HCT116 (cell line): ENCODE results near the gene UMODL1. TPM values are rescaled to one million over a fixed set of nuclear protein-coding genes. Genes with fewer than 3 reads are reported as not detected.

ENCODE experiments used
- ATAC-seq: fragments of 200-7000 bp; cut with Tn5 transposase; 2 replicates; pipeline ENCODE4 v1.9.1; 2020; ENCODE audit warnings: mild to moderate bottlenecking, moderate library complexity
- BruUV-seq: library from RNA; stranded (reverse); fragments of 400-500 nt; replicated peaks from 2 replicates; lab custom pipeline; 2021; lab: Mats Ljungman, UMichigan
- CTCF ChIA-PET: fragments of 300-600 bp; sonication (Branson Sonifier 250); formaldehyde crosslinking; loops from one replicate; lab custom pipeline; 2021; ENCODE audit warnings: antibody characterized with exemption; lab: Charles Lee
- POLR2A ChIA-PET: fragments of 300-600, 350-600 bp; sonication (Branson Sonifier 250); formaldehyde crosslinking; loops from one replicate; lab custom pipeline; 2021; ENCODE audit warnings: antibody characterized with exemption; lab: Charles Lee
- RAD21 ChIA-PET, 2 experiments: fragments of 300-600 bp; sonication (Branson Sonifier 250); formaldehyde crosslinking; loops; one replicate each; lab custom pipeline; 2023; ENCODE audit warnings: low total read pairs in 2 of 2; ENCODE audit not compliant: uncharacterized antibody in 2 of 2, unreplicated experiment in 2 of 2, low non-redundant PET in 1 of 2; lab: Charles Lee
- DNase-seq: peaks from one replicate; pipeline ENCODE4 v3.0.0-alpha.2; 2010; ENCODE audit warnings: low read depth, low spot score
- H2AFZ ChIP-seq: fragments of 200-600 bp; shearing (Covaris generic), sonication (generic); 2 replicates; pipeline ENCODE4 v1.6.1; 2017; ENCODE audit warnings: low read depth, mixed run types, mixed read lengths, antibody characterized with exemption, low read length; ENCODE audit not compliant: poor library complexity, severe bottlenecking
- H3K27ac ChIP-seq: 2 replicates; pipeline ENCODE4 v1.5.1; 2012; ENCODE audit warnings: low read depth, low read length
- H3K27me3 ChIP-seq: fragments of 200-600 bp; sonication (generic); 2 replicates; pipeline ENCODE4 v1.6.1; 2016; ENCODE audit warnings: mixed run types, low read length, mixed read lengths; ENCODE audit not compliant: insufficient read depth
- H3K36me3 ChIP-seq, 2 experiments: fragments of 200-500 bp in 1 of 2; fragments of 200-600 bp in 1 of 2; sonication (Bioruptor generic) in 1 of 2; sonication (generic) in 1 of 2; 2 replicates each; pipeline versions ENCODE4 v1.5.1 to v1.6.1; 2014 to 2016; ENCODE audit warnings: low read length in 2 of 2, inconsistent platforms in 1 of 2, mixed read lengths in 1 of 2, mixed run types in 1 of 2; ENCODE audit not compliant: insufficient read depth in 2 of 2, control insufficient read depth in 1 of 2
- H3K4me1 ChIP-seq, 2 experiments: fragments of 200-600 bp in 1 of 2; sonication (generic) in 1 of 2; 2 replicates each; pipeline versions ENCODE4 v1.5.1 to v1.6.1; 2012 to 2017; ENCODE audit warnings: low read length in 2 of 2, inconsistent platforms in 1 of 2, mild to moderate bottlenecking in 1 of 2, mixed read lengths in 1 of 2, mixed run types in 1 of 2, moderate library complexity in 1 of 2; ENCODE audit not compliant: insufficient read depth in 2 of 2, control insufficient read depth in 1 of 2
- H3K4me2 ChIP-seq: fragments of 200-600 bp; sonication (generic); 2 replicates; pipeline ENCODE4 v1.6.1; 2017; ENCODE audit warnings: mixed run types, low read length, mixed read lengths
- H3K4me3 ChIP-seq, 2 experiments: fragments of 200-600 bp in 1 of 2; sonication (generic) in 1 of 2; replicated peaks in 1 of 2; 2 replicates each; pipeline ENCODE4 v1.5.1; 2011 to 2016; ENCODE audit warnings: low read length in 2 of 2, control low read depth in 1 of 2, low read depth in 1 of 2, mild to moderate bottlenecking in 1 of 2, mixed read lengths in 1 of 2, mixed run types in 1 of 2
- H3K79me2 ChIP-seq: fragments of 200-600 bp; sonication (generic); 2 replicates; pipeline ENCODE4 v1.6.1; 2017; ENCODE audit warnings: mild to moderate bottlenecking, mixed run types, low read length, moderate library complexity, mixed read lengths; ENCODE audit not compliant: insufficient read depth
- H3K9ac ChIP-seq: fragments of 200-600 bp; sonication (generic); 2 replicates; pipeline ENCODE4 v1.6.1; 2016; ENCODE audit warnings: low read length, mixed read lengths
- H3K9me2 ChIP-seq: fragments of 200-600 bp; sonication (generic), shearing (Covaris generic); 2 replicates; pipeline ENCODE4 v1.6.1; 2017; ENCODE audit warnings: mixed run types, mild to moderate bottlenecking, moderate library complexity; ENCODE audit not compliant: insufficient read depth
- H3K9me3 ChIP-seq, 2 experiments: fragments of 200-500 bp in 1 of 2; fragments of 200-600 bp in 1 of 2; sonication (Bioruptor generic) in 1 of 2; sonication (generic) in 1 of 2; 2 replicates each; pipeline ENCODE4 v1.6.1; 2014 to 2017; ENCODE audit warnings: low read length in 2 of 2, mixed read lengths in 2 of 2, inconsistent platforms in 1 of 2, low read depth in 1 of 2, mild to moderate bottlenecking in 1 of 2, mixed run types in 1 of 2, moderate library complexity in 1 of 2; ENCODE audit not compliant: control insufficient read depth in 1 of 2, insufficient read depth in 1 of 2
- H4K20me1 ChIP-seq: fragments of 200-600 bp; sonication (generic), shearing (Covaris generic); 2 replicates; pipeline ENCODE4 v1.6.1; 2017; ENCODE audit warnings: mixed run types, mild to moderate bottlenecking, moderate library complexity; ENCODE audit not compliant: insufficient read depth
- ATF3 ChIP-seq: IDR thresholded peaks from 2 replicates; pipeline ENCODE4 v1.6.1; 2012
- CBX3 ChIP-seq: IDR thresholded peaks from 2 replicates; pipeline ENCODE4 v1.6.1; 2012; ENCODE audit warnings: low read depth
- CEBPB ChIP-seq: IDR thresholded peaks from 2 replicates; pipeline ENCODE4 v1.6.1; 2012; ENCODE audit warnings: low read depth
- EGR1 ChIP-seq: IDR thresholded peaks from 2 replicates; pipeline ENCODE4 v1.6.1; 2012; ENCODE audit warnings: low read depth
- ELF1 ChIP-seq: IDR thresholded peaks from 2 replicates; pipeline ENCODE4 v1.6.1; 2012; ENCODE audit warnings: low read depth, borderline replicate concordance
- EZH2 ChIP-seq: fragments of 200-600 bp; sonication (generic); IDR thresholded peaks from 2 replicates; pipeline ENCODE4 v1.6.1; 2017; ENCODE audit warnings: antibody characterized with exemption, mixed run types
- EZH2phosphoT487 ChIP-seq: fragments of 200-600 bp; IDR thresholded peaks from 2 replicates; pipeline ENCODE4 v1.6.1; 2018; ENCODE audit warnings: antibody characterized with exemption, borderline replicate concordance
- FOSL1 ChIP-seq: IDR thresholded peaks from 2 replicates; pipeline ENCODE4 v1.6.1; 2012; ENCODE audit warnings: low read depth
- JUND ChIP-seq: IDR thresholded peaks from 2 replicates; pipeline ENCODE4 v1.6.1; 2012
- POLR2A ChIP-seq: IDR thresholded peaks from 2 replicates; pipeline ENCODE4 v1.7.0; 2011; ENCODE audit warnings: borderline replicate concordance; ENCODE audit not compliant: insufficient read depth, insufficient read length; ENCODE audit errors: extremely low read depth
- POLR2AphosphoS5 ChIP-seq: IDR thresholded peaks from 2 replicates; pipeline ENCODE4 v1.6.1; 2011; ENCODE audit warnings: mild to moderate bottlenecking, low read depth, low read length, moderate library complexity
- RAD21 ChIP-seq: IDR thresholded peaks from 2 replicates; pipeline ENCODE4 v1.6.1; 2012; ENCODE audit warnings: low read depth, mild to moderate bottlenecking
- REST ChIP-seq: IDR thresholded peaks from 2 replicates; pipeline ENCODE4 v1.6.1; 2012; ENCODE audit warnings: low read depth
- SIN3A ChIP-seq: IDR thresholded peaks from 2 replicates; pipeline ENCODE4 v1.6.1; 2012; ENCODE audit warnings: low read depth
- SP1 ChIP-seq: IDR thresholded peaks from 2 replicates; pipeline ENCODE4 v1.6.1; 2012; ENCODE audit warnings: low read depth
- SRF ChIP-seq: IDR thresholded peaks from 2 replicates; pipeline ENCODE4 v1.6.1; 2012; ENCODE audit warnings: low read depth
- TCF7L2 ChIP-seq: IDR thresholded peaks from 2 replicates; pipeline ENCODE4 v1.7.0; 2011; ENCODE audit warnings: borderline replicate concordance, inconsistent platforms; ENCODE audit not compliant: insufficient read depth, insufficient read length; ENCODE audit errors: extremely low read depth
- ZBTB33 ChIP-seq: IDR thresholded peaks from 2 replicates; pipeline ENCODE4 v1.6.1; 2011; ENCODE audit warnings: mild to moderate bottlenecking, low read length, moderate library complexity; ENCODE audit not compliant: insufficient replicate concordance; ENCODE audit errors: extremely low read depth
- ZNF274 ChIP-seq: fragments of 200-500 bp; sonication (Bioruptor generic); IDR thresholded peaks from 2 replicates; pipeline ENCODE4 v1.6.1; 2014; ENCODE audit warnings: mild to moderate bottlenecking, low read depth, low read length, inconsistent platforms
- intact Hi-C: fragments of 100-400 bp; cut with micrococcal nuclease; formaldehyde crosslinking; loops from 2 replicates; pipeline ENCODE4 v1.10.0; 2022
- total RNA-seq: library from RNA; stranded (reverse); gene quantifications from one replicate; pipeline ENCODE4 v1.2.1, GENCODE V29; 2021; ENCODE audit not compliant: unreplicated experiment

Gene UMODL1
- total RNA-seq, 1 experiment from 2014 or later: not detected

GRCh38 chr21:42127164-42128150, 56.3 kb downstream of the UMODL1 start:
- RAD21 ChIA-PET: no interaction called here
- CTCF ChIA-PET: interaction anchor here (2.0 kb wide), 1 partner anchor 10 kb away, joined by 7 read pairs; no protein-coding TSS in a partner anchor
- Histone ChIP-seq H3K9me3 (no peaks in the 10 kb centered on the region), H2AFZ (no peak overlapping the region), H3K9ac (no peak overlapping the region), H3K27me3 (no peaks in the 10 kb centered on the region), H3K4me2 (no peak overlapping the region), H3K36me3 (no peaks in the 10 kb centered on the region), H3K4me1 (peaks cover 7 to 15% of the 10 kb centered on the region in 2 experiments; a peak in 3 of 4 replicates), H3K79me2 (no peaks in the 10 kb centered on the region), H3K9me2 (no peaks in the 10 kb centered on the region), H3K27ac (no peak overlapping the region), H3K4me3 (no peak overlapping the region), H4K20me1 (no peaks in the 10 kb centered on the region)
- no TSS peak for BruUV-seq
- POLR2A ChIA-PET: no interaction called here
- DNase-seq (no peak), ATAC-seq (no peak)
- intact Hi-C loops: no loop called here
- TF ChIP-seq SRF: no peak
- no peak for TF ChIP-seq REST
- no peak for TF ChIP-seq SIN3A
- no peak for TF ChIP-seq POLR2AphosphoS5
- no peak for TF ChIP-seq ZBTB33
- TF ChIP-seq JUND: no peak
- TF ChIP-seq CBX3: no peak
- no peak for TF ChIP-seq RAD21
- TF ChIP-seq ELF1: no peak
- TF ChIP-seq SP1: no peak
- no peak for TF ChIP-seq ZNF274
- TF ChIP-seq EZH2: no peak
- no peak for TF ChIP-seq EGR1
- TF ChIP-seq EZH2phosphoT487: no peak
- TF ChIP-seq CEBPB: no peak
- no peak for TF ChIP-seq ATF3
- TF ChIP-seq TCF7L2: no peak
- no peak for TF ChIP-seq FOSL1
- TF ChIP-seq POLR2A: no peak
